GM12878 (cell line): ENCODE data around the gene LRRC37B. TPM values are rescaled to one million over a fixed set of nuclear protein-coding genes. Genes with fewer than 3 reads are reported as not detected.

Experiments
- ATAC-seq: fragments of 200-7000 bp; cut with Tn5 transposase; 3 replicates; pipeline ENCODE4 v1.9.1; 2020; ENCODE audit warnings: mild to moderate bottlenecking, moderate library complexity
- BruUV-seq: library from RNA; stranded (reverse); fragments of 400-500 nt; replicated peaks from 2 replicates; lab custom pipeline; 2021; lab: Mats Ljungman, UMichigan
- CTCF ChIA-PET: fragments of 300-600 bp; sonication (Branson Sonifier 250); formaldehyde crosslinking; extraction: SDS; loops from one replicate; lab custom pipeline; 2021; ENCODE audit warnings: inconsistent platforms; lab: Yijun Ruan, JAX
- POLR2A ChIA-PET: fragments of 350-600 bp; formaldehyde crosslinking; extraction: SDS; loops from one replicate; lab custom pipeline; 2021; ENCODE audit warnings: inconsistent platforms; lab: Charles Lee
- RAD21 ChIA-PET: fragments of 300-600 bp; sonication (Branson Sonifier 250); formaldehyde crosslinking; loops from one replicate; lab custom pipeline; 2023; ENCODE audit warnings: antibody characterized with exemption; ENCODE audit not compliant: unreplicated experiment; lab: Charles Lee
- SMC1A ChIA-PET: fragments of 300-600 bp; sonication (Branson Sonifier 250); formaldehyde crosslinking; loops from one replicate; lab custom pipeline; 2023; ENCODE audit not compliant: unreplicated experiment, uncharacterized antibody; lab: Charles Lee
- DNase-seq: peaks from one replicate; pipeline ENCODE4 v3.0.0-alpha.2; 2011; ENCODE audit warnings: low read depth, low spot score
- FAIRE-seq: peaks from 3 replicates; lab custom pipeline; 2011; peaks lifted over from hg19 to GRCh38; lab: Jason Lieb, UNC
- H2AFZ ChIP-seq: 2 replicates; pipeline ENCODE4 v1.6.0; 2011; ENCODE audit warnings: low read depth, low read length, control low read depth; ENCODE audit not compliant: control insufficient read depth
- H3K27ac ChIP-seq: 2 replicates; pipeline ENCODE4 v1.5.1; 2011; ENCODE audit warnings: control low read depth; ENCODE audit not compliant: control insufficient read depth, insufficient read depth
- H3K27me3 ChIP-seq, 2 experiments: replicated peaks in 1 of 2; 2 replicates each; pipeline versions ENCODE4 v1.6.0 to v1.6.1; 2011; ENCODE audit warnings: low read length in 1 of 2; ENCODE audit not compliant: control insufficient read depth in 2 of 2, insufficient read depth in 2 of 2
- H3K36me3 ChIP-seq, 2 experiments: 2 replicates each; pipeline ENCODE4 v1.5.1; 2011; ENCODE audit warnings: low read length in 1 of 2; ENCODE audit not compliant: control insufficient read depth in 2 of 2, insufficient read depth in 2 of 2
- H3K4me1 ChIP-seq: 2 replicates; pipeline ENCODE4 v1.6.1; 2011; ENCODE audit warnings: mild to moderate bottlenecking, low read length, moderate library complexity, mixed read lengths; ENCODE audit not compliant: control insufficient read depth, insufficient read depth
- H3K4me2 ChIP-seq: 2 replicates; pipeline ENCODE4 v1.6.0; 2011; ENCODE audit warnings: control low read depth; ENCODE audit not compliant: control insufficient read depth, insufficient read depth
- H3K4me3 ChIP-seq: fragments of 200-600 bp; sonication (generic); 2 replicates; pipeline ENCODE4 v1.5.1; 2016
- H3K79me2 ChIP-seq: 2 replicates; pipeline ENCODE4 v1.6.0; 2011; ENCODE audit warnings: low read length; ENCODE audit not compliant: control insufficient read depth, insufficient read depth
- H3K9ac ChIP-seq: 2 replicates; pipeline ENCODE4 v1.8.0; 2011; ENCODE audit warnings: low read length, control low read depth, mixed read lengths; ENCODE audit not compliant: control insufficient read depth, insufficient read depth
- H3K9me3 ChIP-seq: replicated peaks from 3 replicates; pipeline ENCODE4 v1.5.1; 2011; ENCODE audit warnings: mild to moderate bottlenecking, low read length; ENCODE audit not compliant: control insufficient read depth, insufficient read depth
- H4K20me1 ChIP-seq: 2 replicates; pipeline ENCODE4 v1.6.0; 2011; ENCODE audit not compliant: control insufficient read depth, insufficient read depth
- EED ChIP-seq: sonication (generic); IDR thresholded peaks from 2 replicates; pipeline ENCODE4 v1.6.1; 2016; ENCODE audit warnings: antibody characterized with exemption, low read depth
- HCFC1 ChIP-seq: fragments of 150-350 bp; IDR thresholded peaks from 2 replicates; pipeline ENCODE4 v1.6.1; 2014; ENCODE audit warnings: low read length
- KLF5 ChIP-seq: fragments of 450-650 bp; IDR thresholded peaks from 2 replicates; pipeline ENCODE4 v1.6.1; 2014; ENCODE audit warnings: mild to moderate bottlenecking; ENCODE audit not compliant: partially characterized antibody
- MAX ChIP-seq: IDR thresholded peaks from 2 replicates; pipeline ENCODE4 v1.6.1; 2012; ENCODE audit warnings: low read depth, low read length, improper control_type of control experiment
- MLLT1 ChIP-seq: fragments of 450-650 bp; IDR thresholded peaks from 2 replicates; pipeline ENCODE4 v1.6.1; 2016; ENCODE audit warnings: mild to moderate bottlenecking
- RCOR1 ChIP-seq: conservative IDR thresholded peaks from 2 replicates; pipeline ENCODE4 v1.6.1; 2012; ENCODE audit warnings: low read depth, low read length, improper control_type of control experiment
- RFX5 ChIP-seq: IDR thresholded peaks from 2 replicates; pipeline ENCODE4 v1.6.1; 2011; ENCODE audit warnings: low read depth, low read length, improper control_type of control experiment
- SIN3A ChIP-seq: IDR thresholded peaks from 2 replicates; pipeline ENCODE4 v1.6.1; 2012; ENCODE audit warnings: low read depth, low read length, improper control_type of control experiment
- SMAD1 ChIP-seq: fragments of 450-650 bp; IDR thresholded peaks from 2 replicates; pipeline ENCODE4 v1.6.1; 2018; ENCODE audit warnings: mild to moderate bottlenecking, low read depth; ENCODE audit not compliant: partially characterized antibody
- STAT3 ChIP-seq: IDR thresholded peaks from 2 replicates; pipeline ENCODE4 v1.6.1; 2011; ENCODE audit warnings: low read depth, low read length, improper control_type of control experiment
- USF1 ChIP-seq: IDR thresholded peaks from 2 replicates; pipeline ENCODE4 v1.6.1; 2011; ENCODE audit warnings: borderline replicate concordance, low read depth, mild to moderate bottlenecking, moderate library complexity, mixed read lengths, low read length; ENCODE audit not compliant: insufficient read depth; ENCODE audit errors: extremely low read length
- ZBED1 ChIP-seq: IDR thresholded peaks from 2 replicates; pipeline ENCODE4 v1.6.1; 2016; ENCODE audit warnings: borderline replicate concordance
- ZBTB33 ChIP-seq: fragments of 450-650 bp; IDR thresholded peaks from 2 replicates; pipeline ENCODE4 v1.6.1; 2017; ENCODE audit warnings: mild to moderate bottlenecking
- ZBTB40 ChIP-seq: fragments of 450-650 bp; IDR thresholded peaks from 2 replicates; pipeline ENCODE4 v1.6.1; 2016; ENCODE audit warnings: mild to moderate bottlenecking, moderate library complexity, borderline replicate concordance
- WGBS: methylation state at CpG from one replicate; pipeline ENCODE4 v1.1.6; 2016; ENCODE audit warnings: low lambda C conversion rate; ENCODE audit not compliant: insufficient replicate concordance, insufficient coverage; ENCODE audit errors: missing lambda C conversion rate; 5-methylcytosine and 5-hydroxymethylcytosine counted together
- in situ Hi-C: fragments of 300-500 bp; cut with MboI; formaldehyde crosslinking; loops from 9 replicates; pipeline ENCODE4 v1.14.3; 2018; ENCODE audit warnings: mixed read lengths
- intact Hi-C: fragments of 100-400 bp; cut with micrococcal nuclease; formaldehyde crosslinking; loops from one replicate; pipeline ENCODE4 v1.14.2; 2022; ENCODE audit not compliant: unreplicated experiment
- polyA plus RNA-seq, 11 experiments: library from polyadenylated mRNA; depleted of rRNA in 4 of 11; unstranded in 6 of 11; stranded (reverse) in 5 of 11; fragments of >200 nt; fragmentation: Nextera tagmentation in 4 of 11; fragmentation: Illumina TruSeq in 1 of 11; extraction: Ambion mirVana in 4 of 11; extraction: Trizol in 1 of 11; gene quantifications; 1 replicate in 1 of 11; 2 replicates in 10 of 11; pipeline versions ENCODE4 v1.2.1 to v1.2.3, GENCODE V29; 2011 to 2016; ENCODE audit warnings: inconsistent platforms in 2 of 11, missing spikeins in 2 of 11, low read depth in 1 of 11
- total RNA-seq, 4 experiments: library from RNA; depleted of rRNA in 3 of 4; stranded (reverse); fragments of >200 nt in 3 of 4; fragmentation: Illumina TruSeq in 1 of 4; extraction: Trizol in 1 of 4; gene quantifications; 2 replicates each; pipeline versions ENCODE4 v1.2.1 to v1.2.3, GENCODE V29; 2013 to 2021

The LRRC37B gene
- total and polyA plus RNA-seq, 10 of the 15 experiments (the other 5 are each of a cell fraction or from before 2014, with no cell fraction given) = 3.2 to 25.7 (median 9.2) TPM

- in situ Hi-C loops (no loop called here), intact Hi-C loops (no loop called here)
- ChIA-PET RAD21 (no interaction called here), CTCF (no interaction called here), POLR2A (interaction anchor here (0.6 kb wide), 2 partner anchors 182 to 383 kb away, joined by 3 to 5 read pairs; no protein-coding TSS in a partner anchor), SMC1A (no interaction called here)
- H3K9me3 ChIP-seq = no peaks in the 10 kb centered on the region
- H3K27me3 ChIP-seq = no peaks in the 10 kb centered on the region
- no TSS peak for BruUV-seq
- 95% methylated on average over 3 of the region's 3 CpGs for WGBS
- H4K20me1 ChIP-seq = no peaks in the 10 kb centered on the region
- FAIRE-seq = no peak
- ATAC-seq = no peak
- no peak overlapping the region for H3K27ac ChIP-seq
- peaks cover 0 to 9% of the 10 kb centered on the region in 2 experiments; a peak in 2 of 4 replicates for H3K36me3 ChIP-seq
- H3K4me2 ChIP-seq = no peak overlapping the region
- H3K79me2 ChIP-seq = no peaks in the 10 kb centered on the region
- DNase-seq = no peak
- no peak overlapping the region for H3K4me3 ChIP-seq
- H3K4me1 ChIP-seq = no peaks in the 10 kb centered on the region
- no peak overlapping the region for H3K9ac ChIP-seq
- no peak overlapping the region for H2AFZ ChIP-seq
- TF ChIP-seq HCFC1 (no peak), SMAD1 (no peak), ZBED1 (no peak), MAX (no peak), ZBTB40 (no peak), KLF5 (no peak), USF1 (no peak), SIN3A (no peak), RFX5 (no peak), MLLT1 (no peak), RCOR1 (no peak), EED (no peak), ZBTB33 (no peak), STAT3 (no peak)
These were observed 39.5 kb upstream of the LRRC37B start for GRCh38 chr17:31967648-31968047.
